GM19452 (cell line): Measurements from ENCODE around the gene TOR3A.
"Not testable (repeated sequence)": the region's sequence is repeated elsewhere in the genome, so short reads cannot be mapped to it uniquely, and the experiment has no call there.

Source experiments
- ATAC-seq: cut with Tn5 transposase; IDR thresholded peaks from one replicate; pipeline ENCODE4 v1.9.1; 2021; ENCODE audit not compliant: unreplicated experiment

TOR3A gene

DNA sequence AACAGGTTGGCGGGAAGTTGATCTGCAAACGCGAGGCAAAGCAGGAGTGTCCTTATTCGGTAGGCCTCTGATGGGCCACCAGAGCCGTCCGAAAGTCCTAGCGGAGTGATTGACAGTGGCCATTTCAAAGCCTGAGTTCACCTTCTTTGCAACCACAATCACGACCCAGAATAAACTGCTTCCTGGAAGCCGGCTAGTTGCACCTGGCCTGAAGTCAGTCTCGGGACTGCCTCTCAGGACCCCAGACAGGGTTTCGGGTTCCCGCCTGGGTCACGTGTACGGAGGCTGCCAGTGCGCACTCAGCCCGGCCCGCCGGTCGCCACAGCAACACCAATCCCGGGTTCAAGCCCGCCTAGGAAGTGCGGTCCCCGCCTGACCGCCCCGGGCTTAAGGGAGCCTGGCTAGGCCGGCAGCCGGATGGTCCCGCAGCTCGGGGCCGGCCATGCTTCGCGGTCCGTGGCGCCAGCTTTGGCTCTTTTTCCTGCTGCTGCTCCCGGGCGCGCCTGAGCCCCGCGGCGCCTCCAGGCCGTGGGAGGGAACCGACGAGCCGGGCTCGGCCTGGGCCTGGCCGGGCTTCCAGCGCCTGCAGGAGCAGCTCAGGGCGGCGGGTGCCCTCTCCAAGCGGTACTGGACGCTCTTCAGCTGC lies at the start of gene TOR3A:
TOR3A (plus strand) TSS at position 384 of the 646 bp plus-strand sequence; CDS start at position 443, 59 bp downstream.
- peak; percentile 83 for ATAC-seq

DNA sequence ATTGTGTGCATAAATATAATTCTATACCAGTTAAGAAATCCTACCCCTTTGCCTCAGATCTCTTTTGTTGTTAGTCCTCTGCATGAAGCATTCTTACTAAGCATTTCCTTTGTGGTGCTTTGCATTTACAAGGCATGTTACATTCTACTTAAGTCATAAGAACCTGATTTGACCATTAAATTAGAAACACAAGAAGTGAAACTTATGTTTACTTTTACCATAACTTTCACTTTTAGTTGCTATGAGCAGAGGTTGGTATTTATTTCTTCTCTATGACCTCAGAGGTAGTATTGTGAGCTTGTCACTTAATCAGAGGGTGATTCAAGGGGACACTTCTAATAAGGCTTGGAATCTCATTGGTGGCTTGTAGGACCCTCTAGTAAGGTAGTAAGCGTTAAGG lies 47.1 kb upstream of the TOR3A start:
- peak; percentile 78 for ATAC-seq

DNA sequence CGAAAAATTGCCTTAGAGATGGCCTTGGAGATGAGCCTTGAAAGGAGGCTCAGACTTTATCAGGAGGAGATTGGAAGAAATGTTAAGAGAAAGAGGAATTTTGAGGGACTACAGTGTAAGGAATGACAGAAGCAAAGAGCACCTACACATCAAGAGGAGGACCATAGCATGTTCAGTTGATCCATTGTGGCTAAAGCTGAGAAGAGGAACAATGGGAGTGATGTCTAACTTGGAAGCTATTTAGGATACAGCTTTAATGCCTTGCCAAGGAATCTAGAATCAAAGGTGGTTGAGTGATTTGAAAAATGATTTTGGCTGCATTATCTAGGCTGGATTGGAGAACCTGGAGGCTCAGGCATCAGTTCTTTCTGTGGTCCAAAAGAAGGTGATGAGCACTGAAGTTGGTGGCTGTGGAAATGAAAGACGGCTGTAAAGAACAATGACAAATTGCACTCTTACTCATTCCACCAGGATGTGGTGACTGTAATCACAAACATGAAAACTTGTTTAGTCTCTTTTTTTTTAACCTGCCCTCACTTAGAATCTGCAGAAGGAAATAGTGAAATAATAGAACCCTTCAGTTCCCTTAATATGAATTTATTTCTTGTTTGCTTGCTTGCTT lies 44.9 kb upstream of the TOR3A start:
- peak; percentile 52 for ATAC-seq

GRCh38 chr1:179038528-179039281 lies 43.2 kb upstream of the TOR3A start:
- no peak for ATAC-seq

GRCh38 chr1:179039502-179040174 lies 42.2 kb upstream of the TOR3A start:
- ATAC-seq, result not testable (repeated sequence)

- ATAC-seq, result not testable (repeated sequence)
Observed at GRCh38 chr1:179040175-179040551, 41.7 kb upstream of the TOR3A start.

DNA sequence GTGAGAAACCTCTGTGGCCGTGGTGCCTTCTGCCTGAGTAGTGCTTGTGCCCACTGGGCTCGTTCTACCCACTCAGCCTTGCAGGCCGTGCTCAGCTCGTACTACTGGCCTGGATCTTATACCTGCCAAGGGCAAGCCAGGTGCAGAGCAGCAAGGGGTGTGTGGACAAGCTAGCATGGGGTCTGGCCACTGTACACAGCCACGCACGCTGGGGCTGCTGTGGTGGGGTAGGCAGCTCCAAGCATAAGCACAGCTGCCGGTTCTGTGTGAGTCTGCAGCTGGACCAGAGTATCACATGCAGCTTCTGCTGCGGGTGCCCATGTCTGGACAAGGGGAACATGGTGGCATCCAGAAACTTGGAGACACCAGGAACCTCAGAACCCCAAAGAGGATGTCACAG lies 39.8 kb upstream of the TOR3A start:
- no peak for ATAC-seq

- ATAC-seq, result no peak
Observed at GRCh38 chr1:179042700-179043099, 39.2 kb upstream of the TOR3A start.

DNA sequence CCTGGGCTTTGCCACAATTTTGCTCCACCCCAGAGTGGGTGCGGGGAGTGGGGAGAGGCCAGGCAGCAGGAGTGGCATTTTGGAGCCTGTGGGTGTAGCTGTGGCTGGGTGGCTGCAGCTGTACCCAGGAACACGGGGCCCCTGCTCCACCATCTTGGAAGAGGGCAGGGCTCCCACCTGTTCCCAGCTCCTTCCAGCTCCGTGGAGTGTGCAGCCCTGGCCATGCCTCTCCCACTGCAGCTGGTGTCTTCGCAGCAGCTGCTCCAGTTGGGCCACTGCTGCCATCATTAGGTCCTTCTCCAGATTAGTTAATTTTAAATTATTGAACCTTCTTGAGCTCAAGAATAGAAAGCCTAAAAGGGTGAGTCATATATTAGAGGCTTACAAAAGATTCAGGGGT lies 38.6 kb upstream of the TOR3A start:
- ATAC-seq, result no peak

DNA sequence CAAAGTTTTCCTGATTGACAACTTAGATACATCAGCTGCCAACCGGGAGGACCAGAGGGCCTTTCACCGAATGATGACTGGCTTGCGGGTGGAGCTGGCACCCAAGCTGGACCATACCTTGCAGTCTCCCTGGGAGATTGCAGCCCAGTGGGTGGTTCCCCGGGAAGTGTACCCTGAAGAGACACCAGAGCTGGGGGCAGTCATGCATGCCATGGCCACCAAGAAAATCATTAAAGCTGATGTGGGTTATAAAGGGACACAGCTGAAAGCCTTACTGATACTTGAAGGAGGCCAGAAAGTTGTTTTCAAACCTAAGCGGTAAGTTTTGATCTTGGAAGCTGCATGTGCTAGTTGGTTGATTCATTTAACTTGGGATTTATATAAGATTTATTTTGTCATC lies 38.0 kb upstream of the TOR3A start:
- ATAC-seq, result no peak

GRCh38 chr1:179046808-179047635 lies 34.8 kb upstream of the TOR3A start:
- ATAC-seq, result no peak

- no peak for ATAC-seq
Observed at GRCh38 chr1:179047636-179047997, 34.3 kb upstream of the TOR3A start.

DNA sequence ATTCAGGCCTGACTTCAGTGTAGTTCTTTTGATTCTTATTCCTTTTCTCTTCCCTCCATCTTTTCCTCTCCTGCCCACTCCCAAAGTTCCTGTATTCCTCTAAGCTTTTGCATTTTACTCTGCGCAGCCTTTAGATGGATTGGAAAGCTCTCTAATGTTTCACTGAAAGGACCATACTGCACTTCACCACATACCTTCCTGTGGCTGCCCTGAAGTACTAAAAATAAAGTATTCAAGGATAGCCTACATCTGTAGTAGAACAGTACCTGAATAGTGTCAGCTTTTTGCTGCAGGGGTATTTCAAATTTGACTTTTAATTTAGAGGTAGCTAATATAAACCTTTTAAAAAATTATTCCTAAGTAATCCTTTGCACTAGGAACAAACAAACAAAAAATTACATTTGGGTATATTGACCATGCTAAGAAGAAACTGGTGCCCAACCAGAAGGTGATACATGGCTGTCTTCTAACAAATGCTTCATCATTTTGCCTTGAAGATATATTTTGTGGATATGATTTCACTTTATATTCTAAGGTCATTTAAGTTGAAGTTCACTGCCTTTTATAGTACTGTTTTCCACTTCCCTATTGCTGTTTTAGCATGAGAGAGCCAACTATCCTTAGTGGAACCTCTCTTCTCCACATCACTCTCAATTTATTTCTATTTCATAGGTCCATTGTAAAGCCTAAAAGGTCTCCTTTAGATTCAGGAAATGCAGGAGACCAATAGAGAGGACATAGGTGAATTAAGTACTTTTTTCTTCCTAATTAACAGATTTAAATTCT lies 33.3 kb upstream of the TOR3A start:
- no peak for ATAC-seq

- ATAC-seq, result no peak
Observed at GRCh38 chr1:179052776-179053175, 29.1 kb upstream of the TOR3A start.

DNA sequence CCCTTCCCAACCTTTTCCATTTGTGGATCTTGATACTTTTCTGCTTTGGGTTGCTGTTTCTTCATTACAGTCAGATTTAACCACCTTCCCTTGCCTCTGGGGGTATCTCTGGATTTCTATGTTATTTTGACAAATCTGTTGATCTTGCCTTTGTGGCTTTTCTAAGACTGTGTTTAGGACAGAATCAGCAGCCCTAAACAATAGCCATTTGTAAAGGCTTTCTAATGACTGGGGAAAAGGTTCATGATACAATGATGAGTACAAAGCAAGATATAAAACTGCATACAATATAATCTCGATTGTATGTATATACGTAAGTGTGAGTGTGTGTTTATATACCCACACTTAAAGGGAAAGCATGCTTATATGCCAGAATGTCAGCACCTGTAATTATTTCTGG lies 28.4 kb upstream of the TOR3A start:
- no peak for ATAC-seq

GRCh38 chr1:179055937-179056336 lies 25.9 kb upstream of the TOR3A start:
- ATAC-seq, result no peak

GRCh38 chr1:179058487-179059483 lies 23.1 kb upstream of the TOR3A start:
- ATAC-seq, result no peak

DNA sequence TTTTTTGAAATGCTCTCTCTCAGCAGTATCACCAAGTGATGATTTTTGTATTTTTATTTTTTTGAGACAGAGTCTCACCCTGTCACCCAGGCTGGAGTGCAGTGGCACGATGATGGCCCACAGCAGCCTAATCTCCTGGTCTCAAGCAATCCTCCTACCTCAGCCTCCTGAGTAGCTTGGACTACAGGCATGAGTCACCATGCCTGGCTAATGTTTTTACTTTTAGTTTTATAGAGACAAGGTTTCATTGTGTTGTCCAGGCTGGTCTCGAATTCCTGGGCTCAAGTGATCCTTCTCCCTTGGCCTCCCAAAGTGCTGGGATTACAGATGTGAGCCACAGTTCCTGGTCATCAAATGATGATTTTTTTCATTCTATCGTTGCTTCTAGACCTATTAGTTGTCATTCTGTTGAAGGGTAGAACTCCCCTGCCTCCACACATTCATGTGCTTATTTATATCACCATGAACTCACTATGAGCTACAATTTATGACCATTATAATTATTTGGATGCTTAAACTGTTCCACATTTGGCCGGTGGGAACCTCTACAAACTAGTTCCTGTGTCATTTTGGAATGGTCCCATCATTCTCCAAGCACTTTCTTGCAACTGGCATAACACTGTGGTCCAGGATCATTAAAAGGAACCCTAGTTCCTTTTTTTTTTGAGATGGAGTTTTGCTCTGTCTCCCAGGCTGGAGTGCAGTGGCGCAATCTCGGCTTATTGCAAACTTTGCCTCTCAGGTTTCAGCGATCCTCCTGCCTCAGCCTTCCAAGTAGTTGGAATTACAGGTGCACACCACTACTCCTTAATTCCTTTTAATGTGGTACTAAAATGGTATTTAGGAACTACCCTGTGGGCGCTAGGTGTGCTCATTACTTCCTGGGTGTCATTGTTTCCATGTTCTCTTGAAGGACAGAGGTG lies 20.2 kb upstream of the TOR3A start:
- no peak for ATAC-seq
